Heart left ventricle (tissue), 16 donors: ENCODE measurements around the gene ATXN7L3. TPM values are rescaled to one million over a fixed set of nuclear protein-coding genes. Genes with fewer than 3 reads are reported as not detected.

Experiments used
- ATAC-seq, 4 donors: fragments of 200-7000 bp; cut with Tn5 transposase; one replicate each; pipeline ENCODE4 v1.9.1; 2020 to 2022; ENCODE audit warnings: moderate library complexity in 4 of 4, mild to moderate bottlenecking in 3 of 4, moderate number of reproducible peaks in 1 of 4
- DNase-seq, 5 donors: peaks; one replicate each; pipeline ENCODE4 v3.0.0-alpha.2; 2020
- H3K27ac ChIP-seq, 12 donors: fragments of 200-600 bp; sonication (generic) in 4 of 12; one replicate each; pipeline versions ENCODE4 v1.5.0 to v1.8.0; 2016 to 2022; ENCODE audit warnings: mild to moderate bottlenecking in 2 of 12
- H3K27me3 ChIP-seq, 9 donors: fragments of 200-600 bp; sonication (generic) in 2 of 9; one replicate each; pipeline versions ENCODE4 v1.5.1 to v1.8.0; 2016 to 2022; ENCODE audit warnings: mild to moderate bottlenecking in 3 of 9
- H3K36me3 ChIP-seq, 9 donors: fragments of 200-600 bp; sonication (generic) in 2 of 9; one replicate each; pipeline versions ENCODE4 v1.5.0 to v1.8.0; 2018 to 2022; ENCODE audit warnings: mild to moderate bottlenecking in 2 of 9
- H3K4me1 ChIP-seq, 12 donors: fragments of 200-600 bp; sonication (generic) in 4 of 12; one replicate each; pipeline versions ENCODE4 v1.5.0 to v1.8.0; 2016 to 2022; ENCODE audit warnings: mild to moderate bottlenecking in 3 of 12
- H3K4me3 ChIP-seq, 12 donors: fragments of 200-600 bp; sonication (generic) in 4 of 12; one replicate each; pipeline versions ENCODE4 v1.5.0 to v1.8.0; 2017 to 2022; ENCODE audit warnings: mild to moderate bottlenecking in 9 of 12, moderate library complexity in 4 of 12
- H3K9me3 ChIP-seq, 12 donors: fragments of 200-600 bp; sonication (generic) in 4 of 12; one replicate each; pipeline versions ENCODE4 v1.5.0 to v1.8.0; 2016 to 2022; ENCODE audit warnings: mild to moderate bottlenecking in 1 of 12
- CTCF ChIP-seq, 12 donors: fragments of 200-600 bp; sonication (generic) in 4 of 12; IDR thresholded peaks; one replicate each; pipeline versions ENCODE4 v1.5.0 to v1.8.0; 2018 to 2022; ENCODE audit warnings: antibody characterized with exemption in 12 of 12, mild to moderate bottlenecking in 5 of 12
- POLR2A ChIP-seq, 2 donors: fragments of 450-650 bp; IDR thresholded peaks; one replicate each; pipeline ENCODE4 v1.6.1; 2017; ENCODE audit warnings: antibody characterized with exemption in 2 of 2, mild to moderate bottlenecking in 2 of 2, moderate library complexity in 2 of 2
- WGBS, 4 donors: extraction: QIAGEN DNeasy Blood & Tissue Kit in 2 of 4; methylation state at CpG; one replicate each; pipeline versions ENCODE4 v1.1.5 to v1.1.7; 2013 to 2018; 5-methylcytosine and 5-hydroxymethylcytosine counted together
- intact Hi-C, 10 donors: fragments of 100-400 bp; cut with DNase I; formaldehyde crosslinking; loops; one replicate each; pipeline versions ENCODE4 v1.11.1 to v1.14.2; 2022
- polyA plus RNA-seq, 2 donors: library from polyadenylated mRNA; stranded (reverse); fragments of 200-250 nt; gene quantifications; one replicate each; pipeline ENCODE4 v1.2.3, GENCODE V29; 2013
- total RNA-seq, 9 donors: library from RNA; depleted of rRNA in 2 of 9; stranded (reverse); fragments of >200 nt in 2 of 9; fragmentation: NEBNext Ultra II Directional in 3 of 9; extraction: Animal tissue kit (Norgen Biotek cat#: 25700) in 3 of 9; gene quantifications; one replicate each; pipeline versions ENCODE4 v1.1.0 to v1.2.4, GENCODE V29; 2016 to 2023
- donor health status: ischemic (EF 13 %, LVEDD 7.1; RV severe dilation, severe dysfunction).
- donor health status: healthy with polysubstance abuse.
- donor health status: DM: no; HTN: yes; CAD: no.
- donor health status: DM: no; HTN: no; CAD: no.
- donor health status: ischemic (EF 25% LVEDD 6.9; RV normal size, moderate dysfunction).
- donor health status: ischemic (EF 25% LVEDD 5.7; RV mildly dilated, moderate dysfunction).
- donor health status: healthy.
- donor health status: DM: yes; HTN: yes; CAD: no.
- donor health status: ischemic (EF 35%, LVEDD 5.7; RV mildly dilated, moderate dysfunction).
- donor health status: nonischemic (EF 11% LVEDD 7.7; RV severe dilation, severe dysfunction).
- donor health status: DM: yes; HTN: yes; CAD: no.
- donor health status: PGD.
- donor health status: ischemic (EF 29% LVEDD 5.4; RV normal size, mild dysfunction).
- donor health status: nonischemic (EF 23%, LVEDD 6.1; RV moderate dilation, normal function).

Gene ATXN7L3
- total and polyA plus RNA-seq, 11 donors, result 24.1 to 54.4 (median 35.3) TPM

GRCh38 chr17:44232061-44232460 lies 32.4 kb upstream of the ATXN7L3 start:
- Histone ChIP-seq H3K27me3 (no peaks in the 10 kb centered on the region), H3K9me3 (no peaks in the 10 kb centered on the region), H3K4me1 (peaks cover 0 to 25% (median 0%) of the 10 kb centered on the region in 12 donors), H3K27ac (no peak overlapping the region), H3K36me3 (no peaks in the 10 kb centered on the region), H3K4me3 (no peak overlapping the region)
- WGBS, 4 donors, result 94 to 96% (median 95%) methylated on average over 7 of the region's 7 CpGs
- no peak for DNase-seq
- intact Hi-C loops, result no loop called here
- no peak for TF ChIP-seq POLR2A (IDR thresholded peaks at IDR 0.05)
- TF ChIP-seq CTCF (IDR thresholded peaks at IDR 0.05), result no peak
- no peak for ATAC-seq

- peak overlapping the region in 2 of 12 donors; percentile 6 to 40 for H3K27ac ChIP-seq
Measured at GRCh38 chr17:44230140-44230539, 30.5 kb upstream of the ATXN7L3 start.

GRCh38 chr17:44229090-44229489 lies 29.4 kb upstream of the ATXN7L3 start:
- Histone ChIP-seq H3K9me3 (no peaks in the 10 kb centered on the region), H3K4me3 (no peak overlapping the region), H3K4me1 (peaks cover 0 to 12% (median 2%) of the 10 kb centered on the region in 12 donors), H3K27ac (no peak overlapping the region), H3K36me3 (no peaks in the 10 kb centered on the region), H3K27me3 (no peaks in the 10 kb centered on the region)
- DNase-seq (no peak), ATAC-seq (no peak)
- intact Hi-C loops, result loop anchor here in 6 of 10 donors (10.0 kb wide), 1 partner anchor 46 kb away; no protein-coding TSS in a partner anchor
- 92 to 98% (median 94%) methylated on average over 2 to 6 of the region's 6 CpGs for WGBS, 4 donors
- TF ChIP-seq CTCF (IDR thresholded peaks at IDR 0.05) (no peak), POLR2A (IDR thresholded peaks at IDR 0.05) (no peak)

More at GRCh38 chr17:44230140-44230539, 30.5 kb upstream of the ATXN7L3 start:
- ATAC-seq, result peak in 3 of 4 donors; percentile 22 to 47 (median 38)
- TF ChIP-seq POLR2A (IDR thresholded peaks at IDR 0.05), result no peak
- TF ChIP-seq CTCF (IDR thresholded peaks at IDR 0.05), result no peak
- Histone ChIP-seq H3K4me3 (no peak overlapping the region), H3K36me3 (no peaks in the 10 kb centered on the region), H3K9me3 (no peaks in the 10 kb centered on the region), H3K4me1 (peaks cover 0 to 21% (median 0%) of the 10 kb centered on the region in 12 donors), H3K27me3 (no peaks in the 10 kb centered on the region)
- DNase-seq, result no peak
- WGBS, 4 donors, result 43 to 67% (median 49%) methylated on average over 9 of the region's 9 CpGs
- intact Hi-C loops, result no loop called here

- H3K36me3 ChIP-seq, result no peaks in the 10 kb centered on the region
- DNase-seq (peak in 1 of 5 donors; percentile 45), ATAC-seq (no peak)
- TF ChIP-seq POLR2A (IDR thresholded peaks at IDR 0.05) (no peak), CTCF (IDR thresholded peaks at IDR 0.05) (no peak)
- H3K27ac ChIP-seq, result peak overlapping the region in 10 of 12 donors; percentile 97 to 100 (median 100)
- 45 to 63% (median 48%) methylated on average over 7 of the region's 7 CpGs for WGBS, 4 donors
- no peak overlapping the region for H3K4me3 ChIP-seq
- H3K4me1 ChIP-seq, result peaks cover 0 to 26% (median 19%) of the 10 kb centered on the region in 12 donors
- no peaks in the 10 kb centered on the region for H3K9me3 ChIP-seq
- intact Hi-C loops, result loop anchor here in 6 of 10 donors (5.0 to 10.0 kb wide), 2 partner anchors 51 to 84 kb away; partner anchors contain the start of gene RUNDC3A (in 1 of the 6)
- no peaks in the 10 kb centered on the region for H3K27me3 ChIP-seq
Measured at GRCh38 chr17:44223541-44224071, 23.9 kb upstream of the ATXN7L3 start.
